Fibroblast of lung (primary cell): ENCODE data around the gene DNAH10. TPM values are rescaled to one million over a fixed set of nuclear protein-coding genes. Genes with fewer than 3 reads are reported as not detected.

ENCODE experiments used
- DNase-seq, 2 donors: peaks; one replicate each; pipeline versions ENCODE4 v3.0.0 to v3.0.0-alpha.2; 2010; ENCODE audit warnings: low read depth in 2 of 2
- H2AFZ ChIP-seq: 2 replicates; pipeline ENCODE4 v1.5.1; 2012; ENCODE audit warnings: low read length, control low read depth, inconsistent platforms
- H3K27ac ChIP-seq: 2 replicates; pipeline ENCODE4 v1.5.1; 2011; ENCODE audit warnings: low read length, control low read depth; ENCODE audit not compliant: insufficient read depth
- H3K27me3 ChIP-seq: 2 replicates; pipeline ENCODE4 v1.5.1; 2011; ENCODE audit warnings: mild to moderate bottlenecking, low read length; ENCODE audit not compliant: control insufficient read depth, insufficient read depth
- H3K36me3 ChIP-seq: 2 replicates; pipeline ENCODE4 v1.5.1; 2011; ENCODE audit warnings: low read length; ENCODE audit not compliant: control insufficient read depth, insufficient read depth
- H3K4me1 ChIP-seq: 2 replicates; pipeline ENCODE4 v1.5.1; 2011; ENCODE audit warnings: low read length; ENCODE audit not compliant: control insufficient read depth, insufficient read depth; ENCODE audit errors: extremely low read depth
- H3K4me2 ChIP-seq: 2 replicates; pipeline ENCODE4 v1.5.1; 2011; ENCODE audit warnings: low read length, control low read depth; ENCODE audit not compliant: insufficient read depth; ENCODE audit errors: extremely low read depth
- H3K4me3 ChIP-seq, 4 experiments: fragments of 200-600 bp in 1 of 4; sonication (generic) in 1 of 4; replicated peaks in 1 of 4; 2 replicates each; pipeline ENCODE4 v1.5.1; 2011 to 2016; ENCODE audit warnings: low read length in 4 of 4, low read depth in 3 of 4, mild to moderate bottlenecking in 3 of 4, control low read depth in 2 of 4, inconsistent platforms in 1 of 4, mixed read lengths in 1 of 4; ENCODE audit not compliant: insufficient read depth in 1 of 4; ENCODE audit errors: control extremely low read depth in 1 of 4
- H3K79me2 ChIP-seq: 2 replicates; pipeline ENCODE4 v1.5.1; 2012; ENCODE audit warnings: mild to moderate bottlenecking, low read length, inconsistent platforms; ENCODE audit not compliant: control insufficient read depth, insufficient read depth
- H3K9ac ChIP-seq: 2 replicates; pipeline ENCODE4 v1.5.1; 2011; ENCODE audit warnings: mild to moderate bottlenecking, low read length, control low read depth; ENCODE audit not compliant: insufficient read depth
- H3K9me3 ChIP-seq: 2 replicates; pipeline ENCODE4 v1.5.1; 2012; ENCODE audit warnings: low read depth, low read length; ENCODE audit not compliant: control insufficient read depth, insufficient read depth
- H4K20me1 ChIP-seq: 2 replicates; pipeline ENCODE4 v1.5.1; 2011; ENCODE audit warnings: low read length; ENCODE audit not compliant: control insufficient read depth, insufficient read depth; ENCODE audit errors: extremely low read depth
- CTCF ChIP-seq, 2 donors: IDR thresholded peaks in 1 of 2; conservative IDR thresholded peaks in 1 of 2; 1 replicate in 1 of 2; 2 replicates in 1 of 2; pipeline ENCODE4 v1.5.1; 2011 to 2012; ENCODE audit warnings: low read length in 2 of 2, control low read depth in 1 of 2, inconsistent platforms in 1 of 2, low read depth in 1 of 2, mild to moderate bottlenecking in 1 of 2
- EZH2 ChIP-seq: IDR thresholded peaks from 2 replicates; pipeline ENCODE4 v1.5.1; 2012; ENCODE audit warnings: low read length, control low read depth, mild to moderate bottlenecking; ENCODE audit errors: missing control alignments
- polyA plus RNA-seq, 2 donors: library from polyadenylated mRNA; depleted of rRNA in 1 of 2; stranded (reverse) in 1 of 2; unstranded in 1 of 2; fragments of >200 nt; gene quantifications; 2 replicates each; pipeline ENCODE4 v1.2.1, GENCODE V29; 2011 to 2012; ENCODE audit warnings: missing spikeins in 1 of 2
- total RNA-seq: library from RNA; depleted of rRNA; stranded (reverse); fragments of >200 nt; gene quantifications from 2 replicates; pipeline ENCODE4 v1.2.1, GENCODE V29; 2014

The DNAH10 gene
- total and polyA plus RNA-seq, 2 donors (not counting 1 experiment from before 2014, with no cell fraction given), result 0.06 to 0.33 TPM

DNA sequence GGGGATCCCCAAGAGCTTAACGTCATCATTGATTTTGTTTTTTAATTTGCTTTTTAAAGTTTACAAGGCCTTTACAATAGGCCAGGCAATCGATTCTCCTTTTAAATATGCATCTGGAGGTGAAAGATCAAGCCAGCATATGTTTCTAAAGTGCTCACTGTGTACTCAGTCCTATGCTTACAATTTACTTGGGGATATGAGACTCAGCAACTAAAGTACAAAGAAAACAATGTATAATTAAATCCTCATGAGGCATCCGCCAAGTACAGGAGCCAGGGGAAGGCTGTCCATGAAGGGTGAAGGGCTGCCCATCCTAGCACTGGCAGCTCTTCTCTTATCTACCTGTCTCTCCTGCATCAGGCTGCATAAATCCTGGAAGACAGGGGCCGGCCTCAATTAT, 198.8 kb downstream of the DNAH10 start:
- peaks cover 3% of the 10 kb centered on the region for H3K79me2 ChIP-seq
- TF ChIP-seq CTCF (conservative IDR thresholded peaks at IDR 0.05 in 1 of 2, IDR thresholded peaks at IDR 0.05 in 1 of 2; ENCODE audit: low read depth in 1 of 2, low read length in 2 of 2), result no peak
- no peak for TF ChIP-seq EZH2

GRCh38 chr12:123961585-123962345, 199.7 kb downstream of the DNAH10 start:
- Histone ChIP-seq H3K4me3 (no peak overlapping the region), H2AFZ (no peak overlapping the region), H3K27me3 (no peaks in the 10 kb centered on the region), H3K9ac (no peak overlapping the region), H3K79me2 (peaks cover 6% of the 10 kb centered on the region), H3K9me3 (no peaks in the 10 kb centered on the region), H3K27ac (no peak overlapping the region), H3K4me1 (peaks cover 3% of the 10 kb centered on the region), H3K4me2 (no peak overlapping the region), H4K20me1 (no peaks in the 10 kb centered on the region), H3K36me3 (no peaks in the 10 kb centered on the region)
- no peak for DNase-seq
- TF ChIP-seq EZH2, result no peak
- no peak for TF ChIP-seq CTCF (conservative IDR thresholded peaks at IDR 0.05 in 1 of 2, IDR thresholded peaks at IDR 0.05 in 1 of 2; ENCODE audit: low read depth in 1 of 2, low read length in 2 of 2)

More for the DNA sequence above, 198.8 kb downstream of the DNAH10 start:
- Histone ChIP-seq H3K27ac (no peak overlapping the region), H3K9ac (no peak overlapping the region), H3K4me1 (no peaks in the 10 kb centered on the region), H4K20me1 (no peaks in the 10 kb centered on the region), H3K9me3 (no peaks in the 10 kb centered on the region), H3K36me3 (no peaks in the 10 kb centered on the region), H3K27me3 (no peaks in the 10 kb centered on the region), H2AFZ (no peak overlapping the region), H3K4me2 (no peak overlapping the region), H3K4me3 (no peak overlapping the region)
- DNase-seq, result no peak

DNA sequence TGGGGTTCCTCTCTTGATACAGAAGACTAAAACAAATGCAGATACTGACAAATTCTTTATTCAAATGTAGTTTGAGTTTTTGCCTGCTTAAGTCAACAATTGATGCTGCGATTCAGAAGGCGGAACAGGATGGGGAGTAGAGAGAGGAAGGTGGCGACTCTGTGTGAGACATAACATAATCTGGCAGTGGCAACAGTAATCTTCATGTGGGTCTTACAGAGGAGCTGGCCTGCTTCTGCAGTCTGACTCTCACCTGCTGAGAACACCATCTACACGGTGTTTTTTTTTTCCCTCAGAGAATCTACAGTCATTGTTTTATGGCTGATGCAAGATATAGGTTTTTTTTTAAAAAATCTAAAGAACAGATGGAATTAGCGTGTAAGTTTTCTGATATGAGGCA, 200.4 kb downstream of the DNAH10 start:
- no peak overlapping the region for H3K4me2 ChIP-seq
- H3K27me3 ChIP-seq, result no peaks in the 10 kb centered on the region
- H3K4me3 ChIP-seq, result no peak overlapping the region
- H3K9ac ChIP-seq, result no peak overlapping the region
- H3K79me2 ChIP-seq, result peaks cover 10% of the 10 kb centered on the region
- no peaks in the 10 kb centered on the region for H3K36me3 ChIP-seq
- H3K4me1 ChIP-seq, result peaks cover 6% of the 10 kb centered on the region
- no peaks in the 10 kb centered on the region for H4K20me1 ChIP-seq
- TF ChIP-seq EZH2 (no peak), CTCF (conservative IDR thresholded peaks at IDR 0.05 in 1 of 2, IDR thresholded peaks at IDR 0.05 in 1 of 2; ENCODE audit: low read depth in 1 of 2, low read length in 2 of 2) (no peak)
- H3K9me3 ChIP-seq, result no peaks in the 10 kb centered on the region
- no peak for DNase-seq
- H3K27ac ChIP-seq, result no peak overlapping the region
- H2AFZ ChIP-seq, result no peak overlapping the region
